H9 (cell line): Measurements from ENCODE around the gene BACE2. TPM values are rescaled to one million over a fixed set of nuclear protein-coding genes. Genes with fewer than 3 reads are reported as not detected.
A peak's percentile ranks its signal among the peaks of the same experiment; 100 is the strongest.

Experiments
- DNase-seq: peaks from one replicate; pipeline ENCODE4 v3.0.0-alpha.2; 2017
- H2AFZ ChIP-seq: one replicate; pipeline ENCODE4 v1.6.1; 2013; ENCODE audit warnings: mild to moderate bottlenecking, low read length, control low read depth, moderate library complexity
- H2AK5ac ChIP-seq: 2 replicates; pipeline ENCODE4 v1.6.1; 2013; ENCODE audit warnings: low read length, control low read depth, mixed read lengths; ENCODE audit not compliant: insufficient read length
- H2BK120ac ChIP-seq: one replicate; pipeline ENCODE4 v1.6.1; 2013; ENCODE audit warnings: low read depth, mild to moderate bottlenecking, low read length, control low read depth, inconsistent platforms; ENCODE audit not compliant: poor library complexity, severe bottlenecking
- H2BK12ac ChIP-seq: 2 replicates; pipeline ENCODE4 v1.6.1; 2013; ENCODE audit warnings: low read length, control low read depth, mixed read lengths, low read depth; ENCODE audit not compliant: insufficient read length
- H2BK15ac ChIP-seq: 2 replicates; pipeline ENCODE4 v1.6.1; 2013; ENCODE audit warnings: low read depth, low read length, control low read depth
- H2BK20ac ChIP-seq: one replicate; pipeline ENCODE4 v1.6.1; 2013; ENCODE audit warnings: low read depth, mild to moderate bottlenecking, low read length, control low read depth, inconsistent platforms; ENCODE audit not compliant: poor library complexity, severe bottlenecking
- H2BK5ac ChIP-seq: 2 replicates; pipeline ENCODE4 v1.6.1; 2013; ENCODE audit warnings: low read length, control low read depth, mixed read lengths; ENCODE audit not compliant: insufficient read length
- H3K14ac ChIP-seq: 2 replicates; pipeline ENCODE4 v1.6.1; 2013; ENCODE audit warnings: low read length, control low read depth; ENCODE audit not compliant: insufficient read depth
- H3K18ac ChIP-seq: 2 replicates; pipeline ENCODE4 v1.6.1; 2013; ENCODE audit warnings: low read depth, mild to moderate bottlenecking, mixed read lengths, low read length, control low read depth; ENCODE audit not compliant: insufficient read length
- H3K23ac ChIP-seq: 2 replicates; pipeline ENCODE4 v1.6.1; 2013; ENCODE audit warnings: low read length, control low read depth, mixed read lengths, low read depth; ENCODE audit not compliant: insufficient read length
- H3K23me2 ChIP-seq: 2 replicates; pipeline ENCODE4 v1.6.1; 2013; ENCODE audit warnings: low read depth, mild to moderate bottlenecking, mixed read lengths, low read length, control low read depth; ENCODE audit not compliant: insufficient read length, poor library complexity, severe bottlenecking
- H3K27ac ChIP-seq: 2 replicates; pipeline ENCODE4 v1.5.1; 2013; ENCODE audit warnings: low read length, control low read depth, mixed read lengths, low read depth; ENCODE audit not compliant: insufficient read length
- H3K27me3 ChIP-seq: 2 replicates; pipeline ENCODE4 v1.6.1; 2013; ENCODE audit warnings: low read length, control low read depth, inconsistent platforms; ENCODE audit not compliant: insufficient read depth
- H3K4ac ChIP-seq: 2 replicates; pipeline ENCODE4 v1.6.1; 2013; ENCODE audit warnings: low read depth, mild to moderate bottlenecking, control low read depth, inconsistent platforms, low read length, moderate library complexity
- H3K4me1 ChIP-seq: 2 replicates; pipeline ENCODE4 v1.6.1; 2013; ENCODE audit warnings: low read length, control low read depth, inconsistent platforms; ENCODE audit not compliant: insufficient read depth
- H3K4me2 ChIP-seq: 2 replicates; pipeline ENCODE4 v1.6.1; 2013; ENCODE audit warnings: low read length, control low read depth, mixed read lengths; ENCODE audit not compliant: insufficient read length, insufficient read depth
- H3K56ac ChIP-seq: 2 replicates; pipeline ENCODE4 v1.6.1; 2013; ENCODE audit warnings: low read depth, mild to moderate bottlenecking, mixed read lengths, low read length, control low read depth; ENCODE audit not compliant: insufficient read length
- H3K79me1 ChIP-seq: 2 replicates; pipeline ENCODE4 v1.6.1; 2013; ENCODE audit warnings: low read depth, mild to moderate bottlenecking, moderate library complexity, low read length, control low read depth, inconsistent platforms; ENCODE audit not compliant: insufficient read depth, poor library complexity, severe bottlenecking
- H3K79me2 ChIP-seq: 2 replicates; pipeline ENCODE4 v1.6.1; 2013; ENCODE audit warnings: low read length, control low read depth, inconsistent platforms; ENCODE audit not compliant: insufficient read depth
- H3K9ac ChIP-seq: 2 replicates; pipeline ENCODE4 v1.6.1; 2013; ENCODE audit warnings: low read length, control low read depth, mixed read lengths; ENCODE audit not compliant: insufficient read length; ENCODE audit errors: extremely low read depth
- H3K9me3 ChIP-seq: one replicate; pipeline ENCODE4 v1.6.1; 2013; ENCODE audit warnings: low read depth, low read length, inconsistent platforms; ENCODE audit not compliant: control insufficient read depth
- H3T11ph ChIP-seq: one replicate; pipeline ENCODE4 v1.6.1; 2013; ENCODE audit warnings: mild to moderate bottlenecking, low read length, control low read depth, inconsistent platforms
- H4K20me1 ChIP-seq: one replicate; pipeline ENCODE4 v1.6.1; 2013; ENCODE audit not compliant: control insufficient read depth, insufficient read length, insufficient read depth
- H4K5ac ChIP-seq: 2 replicates; pipeline ENCODE4 v1.6.1; 2013; ENCODE audit warnings: low read depth, mild to moderate bottlenecking, mixed read lengths, low read length, control low read depth; ENCODE audit not compliant: insufficient read length
- H4K8ac ChIP-seq: replicated peaks from 2 replicates; pipeline ENCODE4 v1.6.1; 2013; ENCODE audit warnings: low read length, control low read depth, mixed read lengths, low read depth; ENCODE audit not compliant: insufficient read length
- H4K91ac ChIP-seq: 2 replicates; pipeline ENCODE4 v1.6.1; 2013; ENCODE audit warnings: low read depth, mild to moderate bottlenecking, moderate library complexity, mixed read lengths, low read length, control low read depth; ENCODE audit not compliant: insufficient read length
- H3K27ac Mint-ChIP-seq, 3 experiments: 2 replicates in 2 of 3; 3 replicates in 1 of 3; pipeline ENCODE4 v1.8.0; 2020 to 2021; ENCODE audit warnings: mixed read lengths in 3 of 3, mild to moderate bottlenecking in 1 of 3, moderate library complexity in 1 of 3
- H3K27me3 Mint-ChIP-seq: 2 replicates; pipeline ENCODE4 v1.8.0; 2021; ENCODE audit warnings: low read depth, mild to moderate bottlenecking, moderate library complexity, mixed read lengths
- H3K36me3 Mint-ChIP-seq, 3 experiments: 2 replicates in 2 of 3; 3 replicates in 1 of 3; pipeline ENCODE4 v1.8.0; 2020 to 2021; ENCODE audit warnings: low read depth in 3 of 3, mixed read lengths in 3 of 3; ENCODE audit not compliant: insufficient read depth in 1 of 3
- H3K4me1 Mint-ChIP-seq, 2 experiments: 2 replicates each; pipeline ENCODE4 v1.8.0; 2020; ENCODE audit warnings: mixed read lengths in 2 of 2
- H3K4me3 Mint-ChIP-seq, 2 experiments: 2 replicates in 1 of 2; 3 replicates in 1 of 2; pipeline ENCODE4 v1.8.0; 2020 to 2021; ENCODE audit warnings: mild to moderate bottlenecking in 2 of 2, mixed read lengths in 2 of 2, moderate library complexity in 1 of 2
- H3K9me3 Mint-ChIP-seq, 2 experiments: 2 replicates in 1 of 2; 3 replicates in 1 of 2; pipeline ENCODE4 v1.8.0; 2020; ENCODE audit warnings: mild to moderate bottlenecking in 2 of 2, mixed read lengths in 2 of 2, moderate library complexity in 1 of 2
- CTCF ChIP-seq: fragments of 200-600 bp; sonication (generic); conservative IDR thresholded peaks from 3 replicates; pipeline ENCODE4 v1.8.0; 2021; ENCODE audit warnings: antibody characterized with exemption, mild to moderate bottlenecking
- WGBS: extraction: QIAGEN DNeasy Blood & Tissue Kit; methylation state at CpG from one replicate; pipeline ENCODE4 v1.1.7; 2013; ENCODE audit warnings: missing lambda C conversion rate, low lambda C conversion rate, mixed read lengths; ENCODE audit not compliant: insufficient read length; ENCODE audit errors: extremely low coverage; 5-methylcytosine and 5-hydroxymethylcytosine counted together
- total RNA-seq: library from RNA; stranded (reverse); gene quantifications from 2 replicates; pipeline ENCODE4 v1.2.1, GENCODE V29; 2021

BACE2 gene
- total RNA-seq, 1 experiment from 2014 or later = 8.0 TPM

GRCh38 chr21:41222247-41223068, 54.5 kb downstream of the BACE2 start:
- Histone ChIP-seq H2BK120ac (no peak overlapping the region), H2AFZ (no peak overlapping the region), H4K8ac (no peak overlapping the region), H3K4ac (no peak overlapping the region), H3K14ac (no peak overlapping the region), H3K4me2 (no peak overlapping the region), H4K5ac (no peak overlapping the region), H2BK20ac (no peak overlapping the region), H3K79me2 (no peaks in the 10 kb centered on the region), H3K56ac (no peak overlapping the region), H2BK5ac (no peak overlapping the region), H3K9me3 (no peaks in the 10 kb centered on the region), H3K23me2 (no peaks in the 10 kb centered on the region), H3T11ph (no peak overlapping the region), H3K27me3 (peaks cover 3% of the 10 kb centered on the region; the same call in 1 of the 2 replicates), H3K23ac (no peak overlapping the region), H2BK12ac (no peak overlapping the region), H4K20me1 (no peaks in the 10 kb centered on the region), H3K9ac (no peak overlapping the region), H3K79me1 (no peaks in the 10 kb centered on the region), H3K27ac (no peak overlapping the region), H3K4me1 (no peaks in the 10 kb centered on the region), H3K18ac (no peak overlapping the region), H4K91ac (no peak overlapping the region), H2AK5ac (no peak overlapping the region), H2BK15ac (no peak overlapping the region)
- Mint-ChIP-seq H3K27me3 (no peaks in the 10 kb centered on the region; the same call in 1 of the 2 replicates), H3K4me3 (no peak overlapping the region; a peak in 1 of 5 replicates), H3K27ac (peak overlapping the region in 2 of 3 experiments; percentile 44 to 53; a peak in 1 of 7 replicates), H3K36me3 (no peaks in the 10 kb centered on the region; a peak in 3 of 7 replicates), H3K9me3 (no peaks in the 10 kb centered on the region; a peak in 2 of 5 replicates), H3K4me1 (peaks cover 2 to 11% of the 10 kb centered on the region in 2 experiments)
- TF ChIP-seq CTCF = no peak
- no peak for DNase-seq
- WGBS = no CpG with 5 or more reads among the region's 19 CpGs
